GM12891 (cell line): ENCODE measurements around the gene GMDS.

Experiments
- DNase-seq: peaks from one replicate; pipeline ENCODE4 v3.0.0; 2011; ENCODE audit warnings: low spot score; ENCODE audit not compliant: insufficient read length
- FAIRE-seq: peaks from 2 replicates; lab custom pipeline; 2011; peaks lifted over from hg19 to GRCh38; lab: Jason Lieb, UNC
- PAX5 ChIP-seq: IDR thresholded peaks from 2 replicates; pipeline ENCODE4 v1.6.1; 2011; ENCODE audit warnings: low read length, moderate library complexity, mild to moderate bottlenecking; ENCODE audit not compliant: insufficient read depth, severe bottlenecking
- POLR2A ChIP-seq: IDR thresholded peaks from 2 replicates; pipeline ENCODE4 v1.6.1; 2011; ENCODE audit warnings: low read depth, low read length, control low read depth
- POLR2AphosphoS5 ChIP-seq: IDR thresholded peaks from 2 replicates; pipeline ENCODE4 v1.6.1; 2011; ENCODE audit warnings: low read depth, low read length, control low read depth
- POU2F2 ChIP-seq: IDR thresholded peaks from 2 replicates; pipeline ENCODE4 v1.6.1; 2011; ENCODE audit warnings: low read depth, mild to moderate bottlenecking, control low read depth, low read length, moderate library complexity
- SPI1 ChIP-seq: IDR thresholded peaks from 2 replicates; pipeline ENCODE4 v1.6.1; 2011; ENCODE audit warnings: low read depth, low read length, control low read depth
- TAF1 ChIP-seq: IDR thresholded peaks from 2 replicates; pipeline ENCODE4 v1.6.1; 2011; ENCODE audit warnings: low read depth, low read length, control low read depth

The GMDS gene

DNA sequence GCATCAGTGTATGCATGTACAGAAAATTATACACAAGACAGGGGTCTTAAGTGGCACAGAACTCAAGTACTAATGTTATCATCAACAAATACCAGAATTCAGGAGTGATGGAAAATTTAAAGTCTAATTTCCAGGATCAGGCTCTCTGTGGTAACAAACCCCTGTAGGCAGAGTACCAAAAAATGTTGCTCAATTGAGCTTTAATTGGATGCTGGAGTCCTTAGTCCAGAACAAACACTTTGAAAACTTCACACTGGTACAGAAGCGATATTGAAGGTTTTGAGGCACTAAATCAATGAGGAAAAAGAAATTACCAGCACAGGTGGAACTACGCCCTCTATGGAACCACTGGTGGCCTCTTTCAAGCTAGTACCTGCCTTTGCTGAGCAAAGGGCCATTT lies 522.6 kb downstream of the GMDS start:
- FAIRE-seq (no peak), DNase-seq (no peak)
- no peak for TF ChIP-seq SPI1
- no peak for TF ChIP-seq PAX5
- no peak for TF ChIP-seq POLR2A
- no peak for TF ChIP-seq POU2F2
- TF ChIP-seq TAF1, result no peak
- no peak for TF ChIP-seq POLR2AphosphoS5

DNA sequence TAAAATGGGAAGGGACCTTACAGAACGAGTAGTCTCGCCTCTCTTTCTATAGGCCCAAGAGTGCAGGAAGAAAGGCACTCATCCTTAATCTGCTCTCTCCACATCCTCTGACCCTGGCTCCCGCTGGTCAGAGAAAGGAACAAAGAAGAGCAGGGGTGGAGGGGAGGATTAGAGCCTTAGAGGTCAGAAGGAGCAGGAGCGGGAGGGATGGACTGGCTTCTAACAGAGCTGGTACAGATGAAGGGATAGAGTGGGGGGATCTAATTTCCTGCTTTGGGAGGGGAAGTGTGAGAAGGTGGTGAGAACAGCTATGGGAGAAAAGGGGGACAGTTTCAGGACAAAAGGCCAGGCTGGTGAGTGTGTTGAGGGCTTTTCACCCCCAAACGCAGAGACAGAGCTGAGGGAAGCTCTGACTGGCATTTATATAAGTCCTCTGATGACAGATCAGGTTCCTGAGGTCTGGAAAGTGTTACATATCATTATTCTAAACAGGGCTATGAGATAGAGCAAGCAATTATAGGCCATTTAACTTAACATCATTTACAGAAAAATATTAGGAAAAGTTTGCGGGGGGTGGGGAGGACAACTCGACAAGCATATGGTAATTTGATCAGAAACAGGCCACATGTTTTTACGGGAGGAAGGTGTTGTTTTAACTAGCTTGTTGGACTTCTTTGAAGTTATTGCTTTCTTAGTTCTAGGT lies 524.6 kb downstream of the GMDS start:
- DNase-seq (no peak), FAIRE-seq (no peak)
- TF ChIP-seq TAF1 (no peak), SPI1 (no peak), POU2F2 (no peak), POLR2A (no peak), PAX5 (no peak), POLR2AphosphoS5 (no peak)

DNA sequence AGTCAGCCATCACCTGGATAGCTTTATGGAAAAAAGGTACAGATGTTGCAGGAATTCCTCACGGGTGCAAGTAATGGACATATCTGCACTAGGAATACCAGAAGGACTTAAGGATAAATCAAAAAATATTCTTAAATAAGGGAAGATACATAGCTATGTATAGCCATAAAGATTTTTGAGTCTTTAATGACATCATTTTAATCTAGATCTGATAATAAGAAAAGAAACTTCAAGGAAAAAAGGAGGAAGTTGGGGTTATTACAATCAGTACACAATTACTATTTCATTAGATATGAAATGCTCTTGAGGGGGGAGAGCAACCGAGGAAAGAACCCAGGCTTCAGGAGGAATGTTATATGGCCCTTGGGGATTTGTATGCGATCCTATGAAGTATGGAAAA lies 525.5 kb downstream of the GMDS start:
- no peak for FAIRE-seq
- DNase-seq, result no peak
- TF ChIP-seq POLR2A (no peak), POU2F2 (no peak), POLR2AphosphoS5 (no peak), TAF1 (no peak)

DNA sequence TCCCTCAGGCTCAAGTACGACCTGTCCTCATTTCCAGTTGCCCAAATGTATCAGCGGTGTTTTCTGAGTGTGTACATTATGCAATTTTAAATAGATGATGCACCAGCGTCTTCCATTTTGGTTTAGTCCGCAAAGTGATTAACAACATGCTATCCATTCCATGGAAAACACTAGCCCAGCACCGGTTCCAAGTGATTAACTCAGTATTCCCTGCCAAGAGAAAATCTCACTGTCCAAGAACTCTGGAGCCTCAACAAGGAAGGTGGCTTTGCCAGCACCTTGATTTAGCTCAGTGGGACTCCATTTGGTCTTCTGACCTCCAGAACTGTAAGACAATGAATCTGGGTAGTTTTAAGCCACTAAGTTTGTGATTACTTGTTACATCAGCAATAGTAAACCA lies 528.5 kb downstream of the GMDS start:
- no peak for FAIRE-seq
- DNase-seq, result no peak
- TF ChIP-seq POLR2A (no peak), POU2F2 (no peak), TAF1 (no peak), POLR2AphosphoS5 (no peak), PAX5 (no peak), SPI1 (no peak)

DNA sequence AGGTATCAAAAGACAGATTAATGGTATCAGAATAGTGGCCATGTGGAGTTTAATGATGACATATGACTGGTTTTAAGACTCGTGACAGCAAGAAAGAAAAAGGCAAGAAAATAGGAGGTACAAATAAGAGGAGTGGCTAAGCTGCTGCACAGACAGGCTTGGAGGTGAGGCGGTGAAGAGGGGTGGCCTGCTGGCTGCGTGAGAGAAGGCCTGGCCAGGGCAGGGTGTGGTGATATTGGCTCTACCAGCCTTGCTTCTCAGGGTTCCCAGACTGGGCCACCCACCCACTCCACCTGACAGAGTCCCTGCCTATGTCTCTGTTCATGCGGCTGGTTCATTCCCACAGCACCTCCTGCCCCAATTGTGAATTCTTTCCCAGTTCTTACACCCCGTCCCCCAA lies 529.0 kb downstream of the GMDS start:
- no peak for DNase-seq

DNA sequence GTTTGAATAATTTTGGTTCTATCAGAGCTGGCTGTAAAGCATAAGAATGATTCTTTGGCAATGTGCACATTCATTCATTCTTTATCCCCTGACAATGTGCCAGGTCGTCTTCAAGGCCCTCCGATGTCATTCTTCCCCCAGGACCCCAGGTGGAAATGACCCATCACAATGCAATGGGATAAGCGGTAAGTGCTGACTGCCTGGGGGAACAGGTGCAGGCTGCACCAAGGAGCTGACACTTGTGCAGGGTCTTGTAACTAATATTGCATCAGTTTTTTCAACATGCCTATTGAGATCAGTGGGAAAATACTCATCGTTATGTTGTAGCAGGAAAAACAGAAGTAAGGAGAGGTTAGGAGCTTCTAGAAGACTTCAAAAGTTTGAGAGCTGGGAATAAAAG lies 530.1 kb downstream of the GMDS start:
- FAIRE-seq (no peak), DNase-seq (no peak)
- no peak for TF ChIP-seq POU2F2
- TF ChIP-seq POLR2A, result no peak
- no peak for TF ChIP-seq SPI1
- no peak for TF ChIP-seq PAX5
- no peak for TF ChIP-seq TAF1
- no peak for TF ChIP-seq POLR2AphosphoS5

More for the DNA sequence above, 529.0 kb downstream of the GMDS start:
- TF ChIP-seq POU2F2 (no peak), PAX5 (no peak), POLR2A (no peak), TAF1 (no peak), SPI1 (no peak), POLR2AphosphoS5 (no peak)
- no peak for FAIRE-seq

DNA sequence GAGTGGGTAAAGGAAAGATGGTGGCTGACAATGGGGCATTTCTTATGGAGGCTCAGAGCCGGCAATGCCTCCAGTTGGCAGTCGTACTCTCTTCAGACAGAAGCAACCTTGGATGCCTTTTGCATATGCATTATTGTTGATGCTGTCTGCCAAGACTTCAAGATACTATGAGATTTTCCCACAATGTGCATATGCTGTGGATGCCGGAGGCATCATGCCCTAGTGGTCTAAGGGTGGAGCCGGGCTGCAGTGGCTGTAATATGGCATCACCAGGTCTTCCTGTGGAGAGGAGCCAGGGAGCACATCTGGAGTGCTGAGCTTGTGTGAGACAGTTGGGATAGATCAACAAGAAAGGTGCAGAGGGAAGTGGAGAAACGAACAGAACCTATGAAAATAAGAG lies 530.8 kb downstream of the GMDS start:
- DNase-seq (no peak), FAIRE-seq (no peak)
- no peak for TF ChIP-seq POLR2AphosphoS5
- no peak for TF ChIP-seq SPI1
- TF ChIP-seq POU2F2, result no peak
- TF ChIP-seq POLR2A, result no peak
- no peak for TF ChIP-seq TAF1
- TF ChIP-seq PAX5, result no peak

DNA sequence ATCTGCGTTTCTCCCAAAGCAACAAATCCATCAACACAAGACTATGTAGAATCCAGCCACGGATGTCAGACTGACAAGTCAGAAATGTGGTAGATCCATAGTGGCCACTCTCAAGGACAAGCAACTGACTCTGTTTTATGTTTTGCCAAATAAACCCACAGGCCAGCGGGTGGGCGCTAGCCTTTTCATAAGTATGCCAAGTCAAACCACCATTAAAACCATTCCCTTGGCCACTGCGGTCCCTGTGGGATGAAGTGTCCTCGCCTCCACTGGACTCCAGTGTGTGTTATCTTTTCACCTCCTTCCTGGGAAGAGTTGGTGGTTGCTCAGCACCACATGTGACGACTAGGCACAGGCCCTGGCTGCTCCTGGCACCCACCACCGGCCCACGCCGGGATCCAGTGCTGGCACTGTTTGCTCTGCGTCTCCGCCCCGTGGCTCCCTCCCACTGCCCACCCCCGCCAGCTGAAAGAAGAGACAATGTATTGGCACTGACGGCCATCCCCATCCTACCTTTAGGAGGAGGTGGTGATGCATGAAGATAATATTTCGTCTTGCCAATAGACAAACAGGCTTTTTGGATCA lies 532.3 kb downstream of the GMDS start:
- DNase-seq, result no peak
- FAIRE-seq, result no peak
- TF ChIP-seq POU2F2, result no peak
- TF ChIP-seq POLR2A, result no peak

DNA sequence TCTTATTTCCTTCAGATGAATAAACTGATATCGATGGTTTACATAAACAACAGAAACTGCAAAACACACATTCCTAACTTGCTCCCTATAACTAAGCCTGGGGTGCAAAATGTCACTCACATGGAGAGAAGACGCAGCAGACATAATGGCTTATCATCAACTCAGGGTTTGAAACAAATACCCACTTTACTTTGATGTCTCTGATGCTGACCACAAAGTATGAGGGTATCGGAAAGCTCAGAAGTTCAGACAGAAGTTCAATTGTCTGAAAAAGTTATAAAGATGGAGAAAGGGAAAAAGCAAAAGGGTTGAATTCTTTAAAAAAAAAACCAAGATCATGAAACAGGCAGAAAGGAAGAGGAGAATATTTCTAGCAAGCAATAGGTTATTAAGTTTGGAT lies 533.0 kb downstream of the GMDS start:
- DNase-seq (no peak), FAIRE-seq (no peak)
- TF ChIP-seq PAX5 (no peak), POU2F2 (no peak), POLR2AphosphoS5 (no peak), TAF1 (no peak), SPI1 (no peak), POLR2A (no peak)

DNA sequence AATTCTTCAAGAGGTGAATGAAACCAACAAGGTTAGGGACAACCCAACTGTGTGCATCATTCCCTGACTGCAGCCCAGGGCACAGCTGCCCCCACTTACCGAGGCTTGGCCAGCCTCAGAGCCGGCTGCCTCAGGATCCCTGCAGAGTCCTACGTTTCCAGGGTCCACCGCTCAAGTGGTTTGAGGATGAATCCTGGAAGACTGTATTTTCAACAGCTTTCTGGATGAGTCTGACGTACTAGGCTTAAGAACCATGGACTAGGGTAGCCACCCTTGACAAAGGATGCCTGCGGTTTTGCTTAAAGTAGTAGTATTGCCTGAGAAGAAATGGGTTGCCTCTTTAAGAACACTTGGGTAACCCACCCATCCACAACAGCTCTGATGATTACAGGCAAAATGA lies 534.3 kb downstream of the GMDS start:
- DNase-seq (no peak), FAIRE-seq (no peak)
- no peak for TF ChIP-seq TAF1
- no peak for TF ChIP-seq POLR2AphosphoS5
- no peak for TF ChIP-seq PAX5
- TF ChIP-seq SPI1, result no peak
